ENCODE data around the gene OMD. TPM values are rescaled to one million over a fixed set of nuclear protein-coding genes. Genes with fewer than 3 reads are reported as not detected.

OMD gene, protein sequence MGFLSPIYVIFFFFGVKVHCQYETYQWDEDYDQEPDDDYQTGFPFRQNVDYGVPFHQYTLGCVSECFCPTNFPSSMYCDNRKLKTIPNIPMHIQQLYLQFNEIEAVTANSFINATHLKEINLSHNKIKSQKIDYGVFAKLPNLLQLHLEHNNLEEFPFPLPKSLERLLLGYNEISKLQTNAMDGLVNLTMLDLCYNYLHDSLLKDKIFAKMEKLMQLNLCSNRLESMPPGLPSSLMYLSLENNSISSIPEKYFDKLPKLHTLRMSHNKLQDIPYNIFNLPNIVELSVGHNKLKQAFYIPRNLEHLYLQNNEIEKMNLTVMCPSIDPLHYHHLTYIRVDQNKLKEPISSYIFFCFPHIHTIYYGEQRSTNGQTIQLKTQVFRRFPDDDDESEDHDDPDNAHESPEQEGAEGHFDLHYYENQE
- polyA plus RNA-seq (2013, experiment 1 of 2; ENCODE audit: insufficient read length), result 0.96 TPM
- polyA plus RNA-seq (2013, experiment 2 of 2; ENCODE audit: insufficient read length), result 1.0 TPM

DNA sequence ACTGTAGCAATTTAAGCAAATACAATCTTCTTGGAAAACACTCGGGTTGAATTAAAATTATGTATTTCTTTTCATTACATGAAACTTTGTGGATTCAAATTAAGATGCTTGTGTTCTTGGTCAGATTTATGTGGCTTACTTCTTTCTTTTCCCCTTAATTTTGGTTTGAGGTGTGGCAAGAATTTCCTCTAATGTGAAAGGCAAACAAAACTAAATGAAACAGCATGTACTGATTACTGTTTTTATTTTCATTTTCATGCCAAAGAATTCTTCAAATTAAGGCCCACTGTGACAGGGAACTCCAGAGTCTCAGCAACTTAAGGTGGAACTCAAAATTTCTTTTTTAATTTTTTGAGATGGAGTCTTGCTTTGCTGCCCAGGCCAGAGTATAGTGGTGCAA is at the start of gene OMD:
Gene OMD, minus strand, starts transcription at position 132 of the 400 bp plus-strand sequence. CDS start 6,913 bp downstream, outside the sequence.
- DNase-seq, result peak; percentile 85

DNA sequence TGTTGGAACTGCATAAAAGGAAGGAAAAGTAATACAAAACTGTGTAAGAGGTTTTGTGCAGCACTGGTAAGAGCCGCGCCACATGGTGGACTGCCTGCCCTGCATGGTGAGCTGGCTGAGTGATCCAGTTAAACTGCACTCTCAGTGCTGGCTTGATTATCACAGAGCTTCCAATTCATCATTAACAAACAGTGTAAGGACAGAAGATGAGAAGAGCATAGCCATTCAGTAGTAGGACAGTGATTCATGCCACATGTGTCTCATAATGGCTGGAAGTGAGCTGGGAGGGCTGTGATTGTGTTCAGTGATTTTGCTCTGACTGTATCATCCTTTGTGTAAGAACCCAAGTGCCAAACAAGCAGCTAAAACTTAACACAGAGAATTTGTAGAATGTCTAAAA is 43.9 kb upstream of the OMD start:
- peak; percentile 44 for DNase-seq

DNA sequence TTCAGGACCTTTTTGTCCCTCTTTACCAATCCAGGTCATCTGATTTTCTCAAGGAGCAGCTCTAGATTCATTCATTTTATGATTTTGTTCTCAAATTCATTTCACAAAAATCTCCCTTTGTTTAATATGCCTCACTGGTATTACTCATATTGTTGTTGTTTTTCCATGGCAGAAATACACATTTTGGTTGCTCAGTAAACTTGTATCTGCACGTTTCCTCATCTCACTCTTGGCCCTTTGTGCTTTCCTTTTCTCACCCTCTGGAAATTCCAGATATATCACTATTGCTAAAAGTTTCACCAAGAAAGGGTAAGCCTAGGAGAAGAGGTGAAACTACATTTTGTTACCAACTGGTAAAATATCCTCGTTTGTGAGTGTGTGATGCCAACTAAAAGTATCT is 43.2 kb upstream of the OMD start:
- DNase-seq, result no peak

DNA sequence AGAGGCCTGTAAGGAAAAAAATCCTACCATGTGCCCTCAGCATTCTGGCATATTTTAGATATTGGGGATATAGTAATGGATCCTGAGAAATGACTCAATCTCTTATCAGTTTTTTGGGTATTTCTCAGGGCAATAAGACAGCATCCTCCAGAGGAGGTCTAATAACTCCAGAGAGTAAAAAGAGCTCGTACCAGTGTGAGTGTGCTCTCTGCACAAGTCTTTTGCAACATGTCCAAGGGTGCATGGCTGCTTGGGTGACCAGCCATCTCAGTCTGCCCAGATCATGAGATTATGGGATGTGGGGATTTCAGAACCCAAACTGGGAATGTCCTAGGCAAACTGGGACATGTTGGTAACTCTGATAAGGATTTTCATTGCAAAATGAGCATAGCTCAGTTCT is 42.8 kb upstream of the OMD start:
- no peak for DNase-seq

DNA sequence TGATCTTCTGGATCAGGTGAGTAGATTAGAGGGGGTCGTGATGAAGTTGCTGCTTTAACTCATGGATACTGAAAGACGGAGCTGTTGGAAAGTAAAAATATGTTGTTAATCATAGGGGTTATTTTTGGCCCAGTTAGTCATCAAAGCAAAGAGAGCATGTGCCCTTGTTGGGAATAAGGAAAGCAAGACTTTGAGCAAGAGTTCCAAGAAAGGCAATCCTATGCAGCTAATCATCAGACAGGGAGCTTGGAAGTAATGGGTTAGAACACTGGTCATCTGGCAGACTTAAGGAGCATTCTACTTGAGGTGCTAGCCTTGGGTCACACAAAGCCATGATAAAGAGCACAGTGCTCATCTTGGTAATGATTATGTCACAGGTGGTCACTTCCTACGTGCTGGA is 39.7 kb upstream of the OMD start:
- DNase-seq, result peak; percentile 93

DNA sequence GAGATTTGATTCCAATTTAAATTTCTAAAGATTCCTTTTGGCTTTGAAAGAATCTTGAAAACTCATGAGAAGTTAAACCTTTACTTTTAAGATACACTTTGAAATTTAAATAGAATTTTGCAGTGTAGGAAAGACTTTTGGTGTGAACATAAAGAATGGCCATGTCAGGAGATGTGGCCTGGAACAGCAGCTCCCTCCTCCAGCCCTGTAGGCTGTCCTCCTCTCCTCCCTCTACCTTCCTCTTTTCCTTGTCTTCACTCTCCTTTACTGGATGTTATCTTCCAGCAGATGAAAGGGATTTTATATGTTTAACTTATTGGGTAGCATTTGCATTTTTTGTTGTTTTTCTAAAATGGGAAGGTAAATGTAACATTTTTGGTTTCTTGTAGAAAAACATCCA is 39.1 kb upstream of the OMD start:
- no peak for DNase-seq

DNA sequence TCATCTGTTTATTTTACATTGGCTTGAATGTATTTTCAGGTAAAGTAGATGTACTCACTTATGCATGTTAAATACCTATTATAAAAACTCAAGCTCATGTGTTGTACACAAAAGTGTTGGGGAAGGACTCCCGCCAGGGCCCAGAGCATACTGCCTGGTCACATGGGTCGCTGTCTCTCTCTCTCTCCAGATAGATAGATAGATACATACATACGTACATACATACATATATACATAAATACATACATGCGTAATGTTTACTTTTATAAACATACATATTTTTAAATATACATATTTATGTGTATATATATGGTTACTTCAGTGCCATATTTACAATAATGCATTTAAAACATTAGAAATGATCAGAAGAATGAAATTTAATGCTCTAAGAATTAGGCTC is 33.3 kb upstream of the OMD start:
- no peak for DNase-seq

DNA sequence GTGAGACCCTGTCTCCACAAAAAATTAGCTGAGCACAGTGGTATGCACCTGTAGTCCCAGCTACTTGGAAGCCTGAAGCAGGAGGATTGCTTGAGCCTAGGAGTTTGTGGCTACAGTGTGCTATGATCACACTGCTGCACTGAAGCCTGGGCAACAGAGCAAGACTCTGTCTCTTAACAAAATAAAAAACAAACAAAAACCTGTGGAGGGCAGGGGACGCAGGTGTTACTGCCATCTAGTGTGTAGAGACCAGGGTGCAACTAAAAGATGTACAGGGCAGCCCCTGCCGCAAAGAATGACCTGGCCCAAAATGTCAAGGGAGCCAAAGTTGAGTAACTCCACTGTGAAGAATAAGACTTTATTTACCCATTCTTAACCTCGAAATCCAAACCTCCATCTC is 30.9 kb upstream of the OMD start:
- no peak for DNase-seq

DNA sequence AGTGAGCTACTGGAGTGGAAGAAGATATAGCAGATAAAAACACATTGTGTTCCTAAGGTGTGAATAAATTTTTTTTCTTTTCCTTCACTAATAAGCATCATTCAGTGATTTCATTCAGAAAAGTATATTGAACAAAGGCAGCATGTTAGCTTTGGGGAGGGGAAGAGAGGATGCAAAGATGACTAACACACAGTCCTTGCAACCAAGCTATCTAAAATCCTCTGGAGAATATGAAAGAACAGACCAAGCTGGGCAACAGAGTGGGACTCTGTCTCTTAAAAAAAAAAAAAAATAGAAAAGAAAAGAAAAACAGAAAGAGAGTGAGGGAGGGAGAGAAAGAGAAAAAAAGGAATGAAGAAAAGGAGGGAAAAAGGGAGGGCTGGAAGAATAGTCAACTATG is 22.3 kb upstream of the OMD start:
- DNase-seq, result peak; percentile 39

DNA sequence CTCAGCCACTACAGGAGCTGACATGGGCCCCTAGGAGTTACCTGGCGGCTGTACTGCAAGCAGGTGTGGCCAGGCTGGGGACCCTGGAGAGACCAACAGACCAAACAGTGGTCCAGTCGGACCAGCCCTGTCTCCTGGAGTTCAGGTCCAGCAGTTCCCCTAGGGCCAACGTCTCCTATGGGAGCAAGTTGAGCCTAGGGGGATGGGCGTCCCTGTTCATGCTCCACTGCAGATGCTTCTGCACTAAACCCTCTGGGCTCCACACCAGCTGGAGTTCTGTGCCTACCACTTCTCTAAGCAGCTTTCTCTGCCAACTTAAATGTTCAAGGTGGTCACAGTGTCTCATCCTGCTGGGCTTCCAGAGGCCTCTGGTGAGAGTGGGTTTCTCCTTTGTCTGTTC is 20.6 kb upstream of the OMD start:
- DNase-seq, result no peak

DNA sequence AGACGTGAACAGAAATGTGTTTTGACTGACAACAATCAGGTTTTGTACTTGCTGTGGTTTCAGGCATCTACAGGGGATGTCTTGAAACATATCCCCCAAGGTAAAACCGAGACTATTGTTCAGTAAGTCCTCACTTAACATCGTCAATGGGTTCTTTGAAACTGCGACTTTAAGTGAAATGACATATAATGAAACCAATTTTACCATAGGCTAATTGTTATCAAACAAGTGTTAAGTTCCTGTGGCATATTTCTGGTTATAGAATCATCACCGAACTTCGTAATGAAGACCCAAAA is 16.4 kb upstream of the OMD start:
- DNase-seq, result no peak

DNA sequence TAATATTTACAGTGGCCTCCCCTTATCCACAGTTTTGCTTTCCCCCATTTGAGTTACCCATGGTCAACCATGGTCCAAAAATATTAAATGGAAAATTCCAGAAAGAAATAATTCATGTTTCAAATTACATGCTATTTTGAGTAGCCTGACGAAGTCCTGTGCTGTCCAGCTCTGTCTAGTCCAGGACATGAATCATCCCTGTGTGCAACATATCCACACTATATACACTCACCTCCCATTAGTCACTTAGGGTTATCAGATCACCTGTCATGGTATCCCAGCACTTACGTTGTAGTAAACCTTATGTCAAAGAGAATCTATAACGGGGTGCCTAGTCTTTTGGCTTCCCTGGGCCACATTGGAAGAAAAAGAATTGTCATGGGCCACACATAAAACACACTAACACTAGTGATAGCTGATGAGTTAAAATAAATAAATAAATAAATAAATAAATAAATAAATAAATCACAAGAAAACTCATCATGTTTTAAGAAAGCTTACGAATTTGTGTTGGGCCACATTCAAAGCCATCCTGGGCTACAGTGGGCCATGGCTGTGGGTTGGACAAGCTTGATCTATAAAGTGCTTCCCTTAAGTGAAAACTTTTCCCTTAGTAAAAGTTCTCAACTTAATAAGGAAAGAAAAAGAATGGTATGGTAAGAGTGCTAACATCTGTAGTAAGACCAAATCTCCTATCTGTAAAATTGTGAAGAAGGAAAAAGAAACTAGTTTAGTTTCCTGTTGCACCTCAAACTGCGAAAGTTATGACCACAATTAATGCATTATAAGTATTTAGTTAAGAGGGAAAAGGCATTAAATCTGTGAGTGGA is 15.9 kb upstream of the OMD start:
- no peak for DNase-seq

DNA sequence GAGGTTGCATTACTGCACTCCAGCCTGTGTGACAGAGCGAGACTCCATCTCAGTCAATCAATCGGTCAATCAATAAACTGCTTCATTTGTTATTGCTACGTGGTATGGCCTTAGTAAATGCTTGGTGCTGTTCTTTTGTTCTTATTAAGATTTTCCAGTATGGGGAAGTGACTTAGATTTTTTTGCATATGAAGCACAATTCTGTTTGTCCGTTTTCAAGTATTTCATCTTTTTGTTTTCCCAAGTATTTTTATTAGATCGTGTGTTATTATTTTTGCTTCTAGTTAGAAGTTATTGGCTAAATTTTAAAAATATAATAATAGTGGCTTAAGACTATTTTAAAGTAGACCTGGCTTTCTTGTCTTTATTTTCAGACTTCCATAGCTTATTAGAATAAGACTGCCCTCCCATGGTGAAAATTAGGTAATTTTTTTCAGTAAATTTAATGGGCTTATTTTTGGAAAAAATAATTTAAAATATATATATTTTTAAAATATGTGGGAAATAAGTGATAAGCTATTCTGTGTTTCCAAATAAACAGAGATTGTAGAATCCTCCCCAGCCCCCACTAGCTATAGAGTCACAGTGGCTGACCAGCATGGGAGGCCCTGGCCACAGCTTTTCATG is 14.7 kb upstream of the OMD start:
- peak; percentile 39 for DNase-seq

DNA sequence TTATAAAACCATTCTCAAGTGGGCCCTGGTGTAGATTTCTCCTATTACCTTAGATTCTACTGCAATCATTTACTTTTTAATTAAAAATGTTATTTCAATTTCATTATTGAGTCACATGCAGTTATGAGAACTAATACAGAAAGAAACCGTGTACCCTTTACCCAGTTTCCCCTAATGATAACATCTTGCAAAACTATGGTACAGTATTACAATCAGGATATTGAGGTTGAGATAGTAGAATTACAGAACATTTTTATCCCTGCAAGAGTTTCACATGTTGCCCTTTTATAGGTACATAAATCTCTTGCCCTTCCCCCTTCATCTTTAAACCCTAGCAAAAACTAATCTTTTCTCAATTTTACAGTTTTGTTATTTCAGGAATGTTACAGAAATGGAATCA is 11.0 kb upstream of the OMD start:
- no peak for DNase-seq

DNA sequence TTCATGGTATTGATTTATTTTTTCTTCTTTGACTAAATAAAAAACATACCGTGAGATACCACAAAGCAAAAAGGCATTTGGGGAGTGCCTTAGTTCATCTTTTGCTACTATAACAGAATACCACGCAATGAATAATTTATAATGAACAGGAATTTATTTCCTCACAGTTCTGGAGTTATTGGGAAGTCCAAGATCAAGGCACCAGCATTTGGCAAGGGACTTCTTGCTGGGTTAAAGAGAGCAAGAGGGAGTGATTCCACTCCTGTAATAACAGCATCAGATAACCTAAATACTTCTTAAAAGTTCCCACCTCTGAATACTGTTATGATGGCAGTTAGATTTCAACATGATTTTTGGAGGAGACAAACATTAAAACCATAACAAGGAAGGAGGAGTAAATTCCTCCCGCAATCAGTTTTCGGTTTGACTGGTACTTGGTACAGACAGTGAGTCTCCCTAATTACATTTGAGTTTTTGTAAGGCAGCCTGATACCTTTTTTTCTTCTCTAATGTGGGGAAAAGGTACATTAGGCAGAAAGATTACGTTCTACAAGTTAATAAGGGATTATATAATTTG is 8.8 kb upstream of the OMD start:
- no peak for DNase-seq

DNA sequence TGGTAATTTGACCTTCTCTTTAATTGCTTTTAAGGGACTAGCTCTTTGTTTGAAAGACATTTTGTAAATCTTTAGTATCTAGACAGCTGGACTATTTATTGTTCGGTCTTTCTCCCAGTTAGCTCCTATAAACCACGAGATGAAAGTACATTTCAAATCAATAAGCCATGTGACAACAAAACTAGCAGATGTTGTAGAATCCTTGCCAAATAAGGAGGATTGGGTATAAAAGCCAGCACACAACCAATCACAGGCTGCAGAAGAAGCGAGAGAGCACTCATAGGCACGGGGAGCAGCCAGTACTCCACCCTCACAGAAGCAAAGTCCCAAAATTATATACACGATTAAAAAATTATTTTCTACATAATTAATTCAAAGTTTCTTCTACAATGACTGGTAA is 8.1 kb upstream of the OMD start:
- DNase-seq, result no peak

DNA sequence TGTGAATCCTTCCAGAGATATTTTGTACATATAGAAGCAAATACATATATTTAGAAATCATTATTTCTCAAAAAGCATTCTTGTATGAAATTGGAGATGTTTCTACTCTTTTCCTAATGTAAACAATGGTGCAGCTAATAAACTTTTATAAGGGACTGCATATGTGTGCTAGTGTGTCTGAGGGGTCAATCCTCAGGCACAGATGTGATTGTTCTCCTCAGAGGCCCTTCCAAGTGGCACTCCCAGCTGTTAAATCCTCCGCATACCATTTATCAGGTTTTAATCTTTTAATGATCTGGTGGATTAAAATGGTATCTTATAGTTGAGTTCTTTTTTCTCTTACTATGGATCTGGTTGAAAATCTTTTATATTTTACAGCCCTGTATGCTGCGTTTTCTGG is 5.6 kb upstream of the OMD start:
- DNase-seq, result no peak

DNA sequence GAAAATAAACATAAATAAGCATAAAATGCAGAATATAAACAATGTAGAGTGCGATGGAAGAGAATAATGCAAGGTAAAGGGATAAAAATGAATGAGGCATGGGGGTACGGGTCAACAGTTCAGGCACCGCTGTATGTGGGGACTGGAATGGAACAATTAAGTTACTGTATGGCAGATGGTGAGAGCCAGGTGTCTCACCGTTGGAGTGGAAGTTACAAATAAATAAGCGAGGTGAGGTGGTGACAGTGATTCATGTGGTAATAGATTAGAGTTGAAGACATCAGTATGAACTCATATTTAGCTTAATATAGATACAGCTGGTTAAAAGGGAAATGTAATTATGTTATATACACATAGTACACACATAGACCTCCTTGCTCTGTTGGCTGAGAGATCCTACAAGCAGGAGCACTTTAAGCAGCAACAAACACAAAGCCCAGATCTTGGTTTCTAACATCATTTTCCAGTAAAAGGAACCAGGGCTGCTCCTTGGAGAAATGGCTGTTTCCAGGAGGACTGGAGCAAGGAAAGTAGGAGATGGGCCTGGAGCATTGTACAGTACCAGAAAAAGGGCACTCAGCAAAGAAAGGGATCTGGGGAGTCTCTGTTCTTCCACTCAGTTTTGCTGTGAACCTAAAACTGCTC is 2.4 kb upstream of the OMD start:
- DNase-seq, result no peak

DNA sequence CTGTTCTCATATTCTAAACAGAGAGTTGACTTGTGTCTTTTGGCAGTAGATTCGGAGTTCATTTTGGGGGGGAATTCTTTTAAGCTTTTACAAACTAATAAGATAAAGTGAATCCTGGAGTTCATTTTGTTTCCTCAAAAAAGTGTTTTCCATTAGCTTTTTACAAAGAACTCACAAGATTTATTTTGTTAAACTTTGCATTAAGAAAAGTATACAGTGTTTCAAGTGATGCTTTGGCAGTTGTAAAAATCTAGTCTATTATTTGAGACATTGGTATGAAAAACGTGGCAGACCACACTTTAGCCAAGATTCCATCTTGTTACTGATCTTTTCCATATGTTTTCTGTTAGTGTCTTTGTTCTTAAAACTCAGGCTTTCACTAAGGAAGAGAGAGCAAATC is 1.2 kb upstream of the OMD start:
- peak; percentile 77 for DNase-seq

DNA sequence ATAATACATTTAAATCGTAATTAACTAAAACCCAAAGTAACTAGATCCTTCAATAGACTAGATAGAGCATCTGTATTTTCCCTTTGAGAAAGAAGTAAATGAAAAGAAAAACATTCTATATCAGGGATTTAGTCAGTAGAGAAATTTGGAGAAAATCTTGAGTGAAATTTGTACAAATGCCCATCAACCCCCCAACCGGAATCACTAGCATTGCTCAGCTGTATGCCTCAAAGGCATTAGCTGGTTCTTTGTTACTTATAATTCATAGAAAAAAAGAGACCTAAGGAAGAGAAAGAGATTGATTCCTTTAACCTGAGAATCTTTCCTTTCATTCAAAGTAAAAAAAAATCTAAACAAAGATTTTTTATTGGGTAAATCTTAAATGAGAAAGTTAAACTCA is 659 bp downstream of the OMD start:
- no peak for DNase-seq

DNA sequence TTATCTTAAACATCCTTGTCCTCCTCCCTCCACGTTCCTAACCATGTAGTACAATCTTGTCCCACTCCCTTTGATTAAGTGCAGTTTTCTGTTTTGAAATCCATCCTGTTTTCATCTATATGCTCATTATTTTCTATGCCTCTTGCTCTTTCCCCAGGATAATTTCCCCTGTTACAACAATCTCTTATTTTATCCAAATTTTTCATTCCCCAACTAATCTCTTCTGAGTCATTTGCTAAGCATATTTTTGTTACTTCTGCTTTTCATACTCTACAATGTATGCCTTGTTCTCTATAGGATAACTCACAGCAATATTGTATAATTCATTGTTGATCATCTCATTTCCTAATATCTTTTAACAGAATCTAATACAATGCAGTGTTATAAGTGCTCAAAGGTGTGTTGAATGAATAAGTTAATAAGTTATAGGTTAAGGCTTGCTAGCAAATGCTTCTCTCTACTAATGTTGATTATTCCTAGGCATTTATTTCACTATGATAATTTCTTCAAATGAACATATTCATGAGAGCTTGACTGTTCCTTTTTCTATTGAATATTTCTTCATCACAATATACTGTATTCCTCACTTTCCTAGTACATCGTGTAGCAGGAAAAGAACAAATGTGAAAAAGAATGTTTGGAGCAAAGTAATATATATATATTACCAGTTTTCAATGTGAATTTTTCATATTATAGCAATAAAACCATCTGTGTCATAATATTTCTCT is 1.5 kb downstream of the OMD start:
- DNase-seq, result no peak

DNA sequence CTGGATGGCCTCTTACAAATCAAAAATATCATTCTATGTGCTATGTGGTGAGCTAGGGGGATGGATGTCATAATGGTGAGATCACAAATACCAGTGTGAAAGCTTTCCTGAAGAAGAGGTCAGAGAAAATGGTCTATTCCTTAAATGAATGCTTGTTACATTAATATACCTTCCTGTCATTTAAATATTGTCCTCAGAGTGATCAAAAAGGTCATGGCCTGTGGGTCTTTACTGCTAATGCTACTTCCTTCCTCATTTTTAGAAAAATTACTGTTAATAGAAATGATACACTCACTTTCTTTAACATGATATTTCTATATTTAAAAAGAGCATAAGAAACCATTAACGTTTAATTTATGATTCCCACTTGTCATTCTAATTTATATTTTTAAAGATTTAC is 9.7 kb downstream of the OMD start:
- DNase-seq, result no peak

Data from fibroblast of skin of scalp (primary cell).